Adrenal gland (tissue), 12 donors: ENCODE results near the gene PRADC1. TPM values are rescaled to one million over a fixed set of nuclear protein-coding genes. Genes with fewer than 3 reads are reported as not detected.

Experiments used
- DNase-seq, 7 donors: peaks; one replicate each; pipeline ENCODE4 v3.0.0-alpha.2; 2019 to 2020
- H3K27ac ChIP-seq, 5 donors: fragments of 200-600 bp; sonication (generic) in 4 of 5; 1 replicate in 3 of 5; 2 replicates in 2 of 5; pipeline versions ENCODE4 v1.5.1 to v1.8.0; 2016 to 2020; ENCODE audit warnings: mild to moderate bottlenecking in 1 of 5
- H3K27me3 ChIP-seq: fragments of 200-600 bp; 2 replicates; pipeline ENCODE4 v1.8.0; 2021
- H3K36me3 ChIP-seq, 2 donors: fragments of 200-600 bp; replicated peaks in 1 of 2; 1 replicate in 1 of 2; 2 replicates in 1 of 2; pipeline versions ENCODE4 v1.5.1 to v1.8.0; 2018 to 2022
- H3K4me1 ChIP-seq, 2 donors: fragments of 200-600 bp; replicated peaks in 1 of 2; 1 replicate in 1 of 2; 2 replicates in 1 of 2; pipeline versions ENCODE4 v1.5.1 to v1.8.0; 2018 to 2021
- H3K4me3 ChIP-seq, 4 donors: fragments of 200-600 bp; sonication (generic) in 3 of 4; one replicate each; pipeline ENCODE4 v1.5.1; 2016 to 2018
- H3K9me3 ChIP-seq, 3 donors: fragments of 200-600 bp; sonication (generic) in 1 of 3; replicated peaks in 1 of 3; 1 replicate in 2 of 3; 2 replicates in 1 of 3; pipeline versions ENCODE4 v1.5.1 to v1.8.0; 2016 to 2021
- POLR2A ChIP-seq, 2 donors: fragments of 450-650 bp; IDR thresholded peaks; one replicate each; pipeline ENCODE4 v1.6.1; 2017; ENCODE audit warnings: antibody characterized with exemption in 2 of 2, mild to moderate bottlenecking in 2 of 2, moderate library complexity in 1 of 2
- WGBS, 4 donors: extraction: QIAGEN DNeasy Blood & Tissue Kit in 2 of 4; methylation state at CpG; one replicate each; pipeline versions ENCODE4 v1.1.5 to v1.1.7; 2013 to 2017; 5-methylcytosine and 5-hydroxymethylcytosine counted together
- intact Hi-C, 2 donors: fragments of 100-400 bp; cut with DNase I; formaldehyde crosslinking; loops; one replicate each; pipeline versions ENCODE4 v1.14.1 to v1.15.0; 2022 to 2023
- polyA plus RNA-seq, 3 donors: library from polyadenylated mRNA; stranded (reverse); fragments of 200-250 nt in 2 of 3; fragments of 350-450 nt in 1 of 3; fragmentation: Illumina TruSeq in 1 of 3; extraction: RNeasy Lipid Tissue Mini Kit (QIAGEN cat#74804) in 1 of 3; gene quantifications; one replicate each; pipeline ENCODE4 v1.2.3, GENCODE V29; 2013 to 2014
- total RNA-seq, 9 donors: library from RNA; depleted of rRNA in 4 of 9; stranded (reverse); fragments of >200 nt in 4 of 9; fragments of 120-200 nt in 1 of 9; fragmentation: NEBNext Ultra II Directional in 1 of 9; extraction: Animal tissue kit (Norgen Biotek cat#: 25700) in 1 of 9; gene quantifications; one replicate each; pipeline versions ENCODE4 v1.1.0 to v1.2.4, GENCODE V29; 2013 to 2023
- TF ChIP-seq, protein P1 (sequence below), 6 experiments: fragments of 450-650 bp in 4 of 6; fragments of 200-600 bp in 2 of 6; sonication (generic) in 1 of 6; IDR thresholded peaks; 1 replicate in 5 of 6; 2 replicates in 1 of 6; pipeline versions ENCODE4 v1.5.1 to v1.8.0; 2016 to 2021; ENCODE audit warnings: antibody characterized with exemption in 6 of 6, mild to moderate bottlenecking in 2 of 6, moderate library complexity in 1 of 6
- donor health status: healthy with polysubstance abuse.
- donor health status: Bipolar disorder and iron deficiency.
- donor health status: DM: yes; HTN: yes; CAD: no.
- donor health status: DM: no; HTN: no; CAD: no.
- donor health status: DM: no; HTN: no; CAD: no.
- donor health status: DM: yes; HTN: yes; CAD: no.

PRADC1 gene
- total and polyA plus RNA-seq, 12 donors, result 24.4 to 76.3 (median 35.8) TPM

DNA sequence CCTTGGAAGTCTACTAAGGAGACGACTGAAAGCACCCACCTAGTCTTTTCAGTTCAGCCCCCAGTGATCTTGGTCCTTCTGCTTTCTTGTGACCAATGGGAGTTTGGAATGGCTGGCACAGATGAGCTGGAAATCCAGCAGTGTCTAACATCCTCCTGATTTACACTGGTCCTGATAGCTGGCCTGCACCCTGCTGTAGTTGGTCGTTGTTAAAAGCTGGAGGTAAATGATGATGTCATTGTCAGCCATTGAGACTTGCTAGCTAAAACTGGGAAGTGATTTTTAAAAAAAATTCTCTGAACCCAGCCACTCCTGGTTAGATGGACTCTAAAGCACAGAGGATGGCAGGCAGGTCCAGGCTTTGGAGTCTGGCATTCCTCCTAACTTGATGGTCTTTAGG, 20.4 kb upstream of the PRADC1 start:
- H3K4me3 ChIP-seq, result no peak overlapping the region
- WGBS, 4 donors, result 38 to 52% (median 51%) methylated on average over 2 of the region's 2 CpGs
- H3K4me1 ChIP-seq, result peaks cover 17 to 32% of the 10 kb centered on the region in 2 donors
- intact Hi-C loops, result no loop called here
- H3K36me3 ChIP-seq, result peaks cover 0 to 57% of the 10 kb centered on the region in 2 donors
- H3K27me3 ChIP-seq, result no peaks in the 10 kb centered on the region
- no peak for DNase-seq
- TF ChIP-seq, protein P1, sequence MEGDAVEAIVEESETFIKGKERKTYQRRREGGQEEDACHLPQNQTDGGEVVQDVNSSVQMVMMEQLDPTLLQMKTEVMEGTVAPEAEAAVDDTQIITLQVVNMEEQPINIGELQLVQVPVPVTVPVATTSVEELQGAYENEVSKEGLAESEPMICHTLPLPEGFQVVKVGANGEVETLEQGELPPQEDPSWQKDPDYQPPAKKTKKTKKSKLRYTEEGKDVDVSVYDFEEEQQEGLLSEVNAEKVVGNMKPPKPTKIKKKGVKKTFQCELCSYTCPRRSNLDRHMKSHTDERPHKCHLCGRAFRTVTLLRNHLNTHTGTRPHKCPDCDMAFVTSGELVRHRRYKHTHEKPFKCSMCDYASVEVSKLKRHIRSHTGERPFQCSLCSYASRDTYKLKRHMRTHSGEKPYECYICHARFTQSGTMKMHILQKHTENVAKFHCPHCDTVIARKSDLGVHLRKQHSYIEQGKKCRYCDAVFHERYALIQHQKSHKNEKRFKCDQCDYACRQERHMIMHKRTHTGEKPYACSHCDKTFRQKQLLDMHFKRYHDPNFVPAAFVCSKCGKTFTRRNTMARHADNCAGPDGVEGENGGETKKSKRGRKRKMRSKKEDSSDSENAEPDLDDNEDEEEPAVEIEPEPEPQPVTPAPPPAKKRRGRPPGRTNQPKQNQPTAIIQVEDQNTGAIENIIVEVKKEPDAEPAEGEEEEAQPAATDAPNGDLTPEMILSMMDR (IDR thresholded peaks at IDR 0.05), result no peak
- no peak for TF ChIP-seq POLR2A (IDR thresholded peaks at IDR 0.05)
- no peaks in the 10 kb centered on the region for H3K9me3 ChIP-seq
- peak overlapping the region in 4 of 5 donors; percentile 9 to 79 (median 68) for H3K27ac ChIP-seq

DNA sequence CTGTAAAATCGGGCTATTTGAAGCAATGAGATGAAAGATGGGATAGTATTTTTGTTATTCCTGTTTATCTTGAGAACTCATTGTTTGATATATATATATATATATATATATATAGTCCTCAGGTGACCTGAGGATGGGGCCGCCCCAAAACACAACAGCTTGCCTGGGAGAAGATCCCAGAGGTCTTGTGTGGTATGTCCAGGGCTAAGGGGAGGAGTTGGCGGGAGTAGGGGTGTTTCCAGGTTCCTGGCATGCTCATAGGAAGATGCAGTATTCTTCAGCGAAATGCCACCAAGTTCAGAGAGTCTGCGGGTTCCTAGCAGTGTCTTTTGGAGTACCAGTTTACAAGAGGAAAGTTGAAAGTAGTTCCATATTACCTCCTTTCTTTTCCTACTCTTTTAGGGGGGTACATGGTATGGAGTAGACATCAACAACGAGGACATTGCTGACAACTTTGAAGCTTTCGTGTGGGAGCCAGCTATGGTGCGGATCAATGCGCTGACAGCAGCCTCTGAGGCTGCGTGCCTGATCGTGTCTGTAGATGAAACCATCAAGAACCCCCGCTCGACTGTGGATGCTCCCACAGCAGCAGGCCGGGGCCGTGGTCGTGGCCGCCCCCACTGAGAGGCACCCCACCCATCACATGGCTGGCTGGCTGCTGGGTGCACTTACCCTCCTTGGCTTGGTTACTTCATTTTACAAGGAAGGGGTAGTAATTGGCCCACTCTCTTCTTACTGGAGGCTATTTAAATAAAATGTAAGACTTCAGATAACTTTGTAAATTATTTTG, 19.4 kb upstream of the PRADC1 start:
- peak overlapping the region in 1 of 5 donors; percentile 70 for H3K27ac ChIP-seq
- H3K36me3 ChIP-seq, result peaks cover 0 to 67% of the 10 kb centered on the region in 2 donors
- no peak overlapping the region for H3K4me3 ChIP-seq
- intact Hi-C loops, result no loop called here
- 91 to 93% (median 91%) methylated on average over 10 to 17 of the region's 17 CpGs for WGBS, 4 donors
- no peak for TF ChIP-seq POLR2A (IDR thresholded peaks at IDR 0.05)
- TF ChIP-seq, protein P1 (IDR thresholded peaks at IDR 0.05), result no peak
- peaks cover 17 to 32% of the 10 kb centered on the region in 2 donors for H3K4me1 ChIP-seq
- no peaks in the 10 kb centered on the region for H3K9me3 ChIP-seq
- no peaks in the 10 kb centered on the region for H3K27me3 ChIP-seq
- DNase-seq, result no peak

DNA sequence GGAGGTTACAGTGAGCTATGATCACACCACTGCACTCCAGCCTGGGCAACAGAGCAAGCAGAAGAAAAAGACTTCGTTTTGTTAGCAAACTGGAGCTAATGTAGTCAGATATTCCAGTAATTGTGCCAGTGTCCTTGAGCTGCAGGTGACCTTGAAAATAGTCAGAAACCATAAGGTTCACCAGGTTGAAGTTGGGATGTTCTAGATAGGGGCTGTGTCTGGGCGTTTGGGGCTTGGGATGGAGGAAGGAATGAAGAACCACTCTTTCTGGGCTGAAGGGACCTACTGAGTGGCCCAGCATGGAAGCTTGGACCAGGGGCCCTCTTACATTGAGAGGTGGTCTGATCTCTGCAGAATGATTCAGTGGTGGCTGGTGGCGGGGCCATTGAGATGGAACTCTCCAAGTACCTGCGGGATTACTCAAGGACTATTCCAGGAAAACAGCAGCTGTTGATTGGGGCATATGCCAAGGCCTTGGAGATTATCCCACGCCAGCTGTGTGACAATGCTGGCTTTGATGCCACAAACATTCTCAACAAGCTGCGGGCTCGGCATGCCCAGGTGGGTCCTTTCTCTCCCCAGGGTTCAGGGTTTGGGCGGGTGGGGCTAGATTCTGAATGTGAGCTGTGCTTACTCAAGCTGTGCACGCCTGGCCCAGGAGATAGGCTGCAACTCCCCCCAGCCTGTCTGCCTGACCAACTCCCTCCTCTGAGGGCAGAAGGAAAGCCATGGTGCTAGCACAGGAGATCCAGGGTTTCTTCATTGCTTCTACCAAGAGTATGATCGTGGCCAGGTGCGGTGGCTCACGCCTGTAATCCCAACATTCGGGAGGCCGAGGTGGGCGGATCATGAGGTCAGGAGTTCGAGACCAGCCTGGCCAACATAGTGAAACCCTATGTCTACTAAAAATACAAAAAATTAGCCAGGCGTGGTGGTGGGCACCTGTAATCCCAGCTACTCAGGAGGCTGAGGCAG, 18.1 kb upstream of the PRADC1 start:
- DNase-seq, result peak in 5 of 7 donors; percentile 47 to 63 (median 53)
- 76 to 80% (median 78%) methylated on average over 12 to 17 of the region's 17 CpGs for WGBS, 4 donors
- Histone ChIP-seq H3K27ac (peak overlapping the region in 2 of 5 donors; percentile 49 to 60), H3K9me3 (no peaks in the 10 kb centered on the region), H3K4me3 (no peak overlapping the region), H3K4me1 (peaks cover 17 to 32% of the 10 kb centered on the region in 2 donors), H3K36me3 (peaks cover 0 to 80% of the 10 kb centered on the region in 2 donors), H3K27me3 (no peaks in the 10 kb centered on the region)
- no peak for TF ChIP-seq POLR2A (IDR thresholded peaks at IDR 0.05)
- TF ChIP-seq, protein P1 (IDR thresholded peaks at IDR 0.05), result no peak
- intact Hi-C loops, result no loop called here

DNA sequence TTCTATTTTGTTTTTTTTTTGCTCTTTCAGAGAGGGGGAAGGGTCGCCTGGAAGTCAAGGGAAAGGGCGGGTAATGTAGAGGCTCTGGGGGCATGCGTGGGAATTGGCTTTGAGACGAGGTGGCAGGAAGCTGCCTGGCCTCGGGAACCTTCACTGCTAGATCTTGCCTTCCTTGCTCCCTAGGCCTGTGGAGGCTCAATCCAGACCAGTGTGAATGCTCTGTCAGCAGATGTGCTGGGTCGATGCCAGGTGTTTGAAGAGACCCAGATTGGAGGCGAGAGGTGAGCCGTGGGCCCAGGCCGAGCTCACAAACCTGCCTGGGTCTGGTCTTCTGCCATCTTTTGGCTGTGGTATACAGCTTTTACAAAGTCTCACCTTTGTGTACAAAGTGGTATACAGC, 16.6 kb upstream of the PRADC1 start:
- Histone ChIP-seq H3K9me3 (no peaks in the 10 kb centered on the region), H3K27ac (peak overlapping the region in 2 of 5 donors; percentile 36 to 60), H3K36me3 (peaks cover 0 to 95% of the 10 kb centered on the region in 2 donors), H3K4me1 (peaks cover 19 to 33% of the 10 kb centered on the region in 2 donors), H3K27me3 (no peaks in the 10 kb centered on the region), H3K4me3 (no peak overlapping the region)
- WGBS, 4 donors, result 72 to 85% (median 75%) methylated on average over 9 of the region's 9 CpGs
- intact Hi-C loops, result no loop called here
- DNase-seq, result no peak
- TF ChIP-seq, protein P1 (IDR thresholded peaks at IDR 0.05), result no peak
- TF ChIP-seq POLR2A (IDR thresholded peaks at IDR 0.05), result no peak
